Stimulated activated CD8-positive, alpha-beta memory T cell treated with anti-CD3 and anti-CD28 coated beads, Interleukin-15, amount 100 ng/mL, for 24 hours (primary cell): ENCODE measurements around the gene ADAM10.
"Not testable (repeated sequence)": the region's sequence is repeated elsewhere in the genome, so short reads cannot be mapped to it uniquely, and the experiment has no call there.

Experiments
- DNase-seq: peaks from one replicate; pipeline ENCODE4 v3.0.0-alpha.2; 2020; ENCODE audit warnings: low read depth

ADAM10 gene

GRCh38 chr15:58671186-58671585 is 78.3 kb downstream of the ADAM10 start:
- DNase-seq = no peak

- no peak for DNase-seq
These were observed 80.4 kb downstream of the ADAM10 start for GRCh38 chr15:58669108-58669507.

GRCh38 chr15:58666957-58667356 is 82.5 kb downstream of the ADAM10 start:
- no peak for DNase-seq

- DNase-seq = no peak
These were observed 83.8 kb downstream of the ADAM10 start for GRCh38 chr15:58665672-58666071.

- no peak for DNase-seq
These were observed 99.4 kb downstream of the ADAM10 start for GRCh38 chr15:58650102-58650501.

- DNase-seq = no peak
These were observed 100.3 kb downstream of the ADAM10 start for GRCh38 chr15:58649175-58649574.

GRCh38 chr15:58643996-58644395 is 105.5 kb downstream of the ADAM10 start:
- no peak for DNase-seq

GRCh38 chr15:58641660-58642059 is 107.8 kb downstream of the ADAM10 start:
- no peak for DNase-seq

GRCh38 chr15:58639992-58640391 is 109.5 kb downstream of the ADAM10 start:
- no peak for DNase-seq

- no peak for DNase-seq
These were observed 110.3 kb downstream of the ADAM10 start for GRCh38 chr15:58639002-58639756.

GRCh38 chr15:58632789-58633188 is 116.7 kb downstream of the ADAM10 start:
- DNase-seq = no peak

- no peak for DNase-seq
These were observed 118.2 kb downstream of the ADAM10 start for GRCh38 chr15:58631319-58631718.

- DNase-seq = no peak
These were observed 119.9 kb downstream of the ADAM10 start for GRCh38 chr15:58629625-58630024.

- no peak for DNase-seq
These were observed 121.1 kb downstream of the ADAM10 start for GRCh38 chr15:58628206-58628947.

GRCh38 chr15:58627701-58628100 is 121.8 kb downstream of the ADAM10 start:
- DNase-seq = no peak

GRCh38 chr15:58627046-58627445 is 122.5 kb downstream of the ADAM10 start:
- no peak for DNase-seq

- no peak for DNase-seq
These were observed 123.1 kb downstream of the ADAM10 start for GRCh38 chr15:58626378-58626777.

GRCh38 chr15:58622877-58623276 is 126.6 kb downstream of the ADAM10 start:
- no peak for DNase-seq

- DNase-seq = not testable (repeated sequence)
These were observed 129.2 kb downstream of the ADAM10 start for GRCh38 chr15:58620268-58620667.

- DNase-seq = no peak
These were observed 133.3 kb downstream of the ADAM10 start for GRCh38 chr15:58616171-58616570.

GRCh38 chr15:58611731-58612676 is 137.5 kb downstream of the ADAM10 start:
- DNase-seq = no peak

GRCh38 chr15:58608711-58609110 is 140.8 kb downstream of the ADAM10 start:
- DNase-seq = no peak
